HepG2 (cell line): ENCODE measurements around the gene CLIC6. TPM values are rescaled to one million over a fixed set of nuclear protein-coding genes. Genes with fewer than 3 reads are reported as not detected.

Experiments used
- ATAC-seq: fragments of 200-7000 bp; cut with Tn5 transposase; 3 replicates; pipeline ENCODE4 v1.9.1; 2020; ENCODE audit warnings: mild to moderate bottlenecking, moderate library complexity
- BruUV-seq: library from RNA; stranded (reverse); fragments of 400-500 nt; replicated peaks from 2 replicates; lab custom pipeline; 2021; lab: Mats Ljungman, UMichigan
- CTCF ChIA-PET: fragments of 300-600 bp; formaldehyde crosslinking; extraction: SDS; loops from one replicate; lab custom pipeline; 2021; ENCODE audit warnings: low total read pairs, inconsistent platforms, low intra/inter-chr PET ratio; lab: Yijun Ruan, JAX
- POLR2A ChIA-PET: fragments of 350-600 bp; sonication (Branson Sonifier 250); formaldehyde crosslinking; loops from one replicate; lab custom pipeline; 2020; ENCODE audit warnings: antibody characterized with exemption, inconsistent platforms; lab: Yijun Ruan, JAX
- DNase-seq: peaks from one replicate; pipeline ENCODE4 v3.0.0-alpha.2; 2015; ENCODE audit warnings: low spot score
- FAIRE-seq: peaks from 3 replicates; lab custom pipeline; 2011; peaks lifted over from hg19 to GRCh38; lab: Jason Lieb, UNC
- H2AFZ ChIP-seq: one replicate; pipeline ENCODE4 v1.6.1; 2011; ENCODE audit warnings: low read length, inconsistent platforms
- H3K27ac ChIP-seq: fragments of 300-600 bp; 3 replicates; pipeline ENCODE4 v1.8.0; 2011; ENCODE audit warnings: mixed run types, mild to moderate bottlenecking, mixed read lengths, low read length, inconsistent platforms; ENCODE audit not compliant: insufficient read depth; ENCODE audit errors: extremely low read length
- H3K27me3 ChIP-seq, 2 experiments: fragments of 200-600 bp in 1 of 2; 2 replicates in 1 of 2; 3 replicates in 1 of 2; pipeline versions ENCODE4 v1.6.0 to v1.8.0; 2011; ENCODE audit warnings: low read length in 2 of 2, mild to moderate bottlenecking in 2 of 2, moderate library complexity in 2 of 2, inconsistent platforms in 1 of 2; ENCODE audit not compliant: insufficient read depth in 2 of 2, control insufficient read depth in 1 of 2
- H3K36me3 ChIP-seq, 2 experiments: fragments of 200-600 bp in 1 of 2; replicated peaks in 1 of 2; 2 replicates in 1 of 2; 3 replicates in 1 of 2; pipeline versions ENCODE4 v1.5.1 to v1.8.0; 2011; ENCODE audit warnings: low read length in 2 of 2, inconsistent platforms in 1 of 2; ENCODE audit not compliant: insufficient read depth in 2 of 2, control insufficient read depth in 1 of 2
- H3K4me1 ChIP-seq: 2 replicates; pipeline ENCODE4 v1.5.1; 2012; ENCODE audit warnings: low read length, inconsistent platforms; ENCODE audit not compliant: insufficient read depth
- H3K4me2 ChIP-seq: 2 replicates; pipeline ENCODE4 v1.6.0; 2011; ENCODE audit warnings: low read depth, low read length, inconsistent platforms
- H3K4me3 ChIP-seq, 3 experiments: fragments of 200-600 bp in 1 of 3; sonication (generic), shearing (Covaris generic) in 1 of 3; replicated peaks in 1 of 3; 2 replicates each; pipeline ENCODE4 v1.5.1; 2011 to 2016; ENCODE audit warnings: low read length in 3 of 3, inconsistent platforms in 2 of 3, low read depth in 2 of 3, mild to moderate bottlenecking in 2 of 3, control low read depth in 1 of 3, mixed read lengths in 1 of 3; ENCODE audit not compliant: insufficient read depth in 1 of 3
- H3K79me2 ChIP-seq: one replicate; pipeline ENCODE4 v1.6.1; 2011; ENCODE audit warnings: low read length, inconsistent platforms; ENCODE audit not compliant: insufficient read depth
- H3K9ac ChIP-seq: 2 replicates; pipeline ENCODE4 v1.6.0; 2011; ENCODE audit warnings: mild to moderate bottlenecking, low read depth, low read length, inconsistent platforms; ENCODE audit not compliant: insufficient read depth
- H3K9me3 ChIP-seq: 2 replicates; pipeline ENCODE4 v1.5.1; 2012; ENCODE audit warnings: mild to moderate bottlenecking, low read length
- H4K20me1 ChIP-seq: 2 replicates; pipeline ENCODE4 v1.6.0; 2011; ENCODE audit warnings: inconsistent platforms, mild to moderate bottlenecking, low read length, moderate library complexity; ENCODE audit not compliant: insufficient read depth
- BRCA1 ChIP-seq: sonication (generic); formaldehyde crosslinking; IDR thresholded peaks from 2 replicates; pipeline ENCODE4 v1.4.0; 2020; ENCODE audit warnings: missing genetic modification reagents
- HOMEZ ChIP-seq: IDR thresholded peaks from 2 replicates; pipeline ENCODE4 v1.6.1; 2016; ENCODE audit warnings: low read depth
- MBNL3 ChIP-seq: fragments of 250-450 bp; sonication (Bioruptor Pico); conservative IDR thresholded peaks from 2 replicates; pipeline ENCODE4 v1.8.0; 2022; ENCODE audit warnings: mild to moderate bottlenecking, inconsistent platforms
- POLR2AphosphoS2 ChIP-seq: IDR thresholded peaks from 2 replicates; pipeline ENCODE4 v1.6.1; 2011; ENCODE audit warnings: low read depth, low read length, improper control_type of control experiment
- ZFP1 ChIP-seq: IDR thresholded peaks from 2 replicates; pipeline ENCODE4 v1.6.1; 2016
- ZNF354B ChIP-seq: sonication (generic); formaldehyde crosslinking; IDR thresholded peaks from 2 replicates; pipeline ENCODE4 v1.8.0; 2022; ENCODE audit warnings: mild to moderate bottlenecking, missing genetic modification reagents
- ZNF512B ChIP-seq: sonication (generic); formaldehyde crosslinking; IDR thresholded peaks from 2 replicates; pipeline ENCODE4 v1.5.1; 2020; ENCODE audit warnings: missing genetic modification reagents, mild to moderate bottlenecking, borderline replicate concordance
- ZNF547 ChIP-seq: sonication (generic); formaldehyde crosslinking; IDR thresholded peaks from 2 replicates; pipeline ENCODE4 v1.5.1; 2020; ENCODE audit warnings: mild to moderate bottlenecking, missing genetic modification reagents
- ZNF839 ChIP-seq: sonication (generic); formaldehyde crosslinking; IDR thresholded peaks from 2 replicates; pipeline ENCODE4 v1.4.0; 2020; ENCODE audit warnings: missing genetic modification reagents, mild to moderate bottlenecking, borderline replicate concordance
- WGBS: methylation state at CpG from one replicate; pipeline ENCODE4 v1.1.6; 2017; ENCODE audit warnings: low lambda C conversion rate; 5-methylcytosine and 5-hydroxymethylcytosine counted together
- in situ Hi-C: cut with HindIII; loops from 2 replicates; pipeline ENCODE4 v1.10.0; 2017; ENCODE audit warnings: low pct_unique_long_range_greater_than_20kb; ENCODE audit not compliant: extremely low pct_ligation_motif_present
- intact Hi-C: fragments of 100-400 bp; cut with micrococcal nuclease; formaldehyde crosslinking; loops from one replicate; pipeline ENCODE4 v1.10.0; 2022; ENCODE audit not compliant: unreplicated experiment
- polyA plus RNA-seq, 8 experiments: library from polyadenylated mRNA; depleted of rRNA in 3 of 8; stranded (reverse) in 7 of 8; unstranded in 1 of 8; fragments of >200 nt; fragmentation: Illumina TruSeq in 4 of 8; extraction: Trizol in 4 of 8; gene quantifications; 2 replicates each; pipeline versions ENCODE4 v1.2.1 to v1.2.3, GENCODE V29; 2011 to 2016; ENCODE audit warnings: low read depth in 4 of 8, missing spikeins in 1 of 8, mixed read lengths in 1 of 8; ENCODE audit not compliant: insufficient read depth in 1 of 8
- total RNA-seq, 5 experiments: library from RNA; depleted of rRNA; stranded (reverse); fragments of >200 nt; fragmentation: Illumina TruSeq; extraction: Trizol; gene quantifications; 2 replicates each; pipeline ENCODE4 v1.2.3, GENCODE V29; 2016; ENCODE audit warnings: low read depth in 1 of 5

Gene CLIC6
- total and polyA plus RNA-seq, 2 of the 13 experiments (the other 11 are each of a cell fraction or from before 2014, with no cell fraction given): not detected

GRCh38 chr21:34626131-34626530, 42.7 kb upstream of the CLIC6 start:
- Histone ChIP-seq H3K79me2 (no peaks in the 10 kb centered on the region), H3K4me1 (no peaks in the 10 kb centered on the region), H3K4me2 (no peak overlapping the region), H4K20me1 (no peaks in the 10 kb centered on the region), H3K9ac (no peak overlapping the region), H3K27ac (no peak overlapping the region), H3K27me3 (peaks cover 0 to 4% of the 10 kb centered on the region in 2 experiments; a peak in 1 of 5 replicates), H3K4me3 (no peak overlapping the region), H3K9me3 (no peaks in the 10 kb centered on the region), H3K36me3 (no peaks in the 10 kb centered on the region), H2AFZ (no peak overlapping the region)
- no peak for ATAC-seq
- BruUV-seq: no TSS peak
- 37% methylated on average over 8 of the region's 8 CpGs for WGBS
- intact Hi-C loops (no loop called here), in situ Hi-C loops (no loop called here)
- ChIA-PET POLR2A (no interaction called here), CTCF (no interaction called here)
- DNase-seq: no peak
- FAIRE-seq: no peak
- TF ChIP-seq ZNF512B (CRISPR knock-in tag): no peak
- TF ChIP-seq MBNL3 (CRISPR knock-in tag): no peak
- TF ChIP-seq HOMEZ (CRISPR knock-in tag): no peak
- no peak for TF ChIP-seq ZFP1 (CRISPR knock-in tag)
- no peak for TF ChIP-seq POLR2AphosphoS2
- no peak for TF ChIP-seq ZNF547 (CRISPR knock-in tag)
- TF ChIP-seq ZNF839 (CRISPR knock-in tag): no peak
- TF ChIP-seq BRCA1: no peak
- TF ChIP-seq ZNF354B: no peak
